Measurements from ENCODE around the gene TOR2A.
"Not testable (repeated sequence)": the region's sequence is repeated elsewhere in the genome, so short reads cannot be mapped to it uniquely, and the experiment has no call there.

Gene TOR2A

DNA sequence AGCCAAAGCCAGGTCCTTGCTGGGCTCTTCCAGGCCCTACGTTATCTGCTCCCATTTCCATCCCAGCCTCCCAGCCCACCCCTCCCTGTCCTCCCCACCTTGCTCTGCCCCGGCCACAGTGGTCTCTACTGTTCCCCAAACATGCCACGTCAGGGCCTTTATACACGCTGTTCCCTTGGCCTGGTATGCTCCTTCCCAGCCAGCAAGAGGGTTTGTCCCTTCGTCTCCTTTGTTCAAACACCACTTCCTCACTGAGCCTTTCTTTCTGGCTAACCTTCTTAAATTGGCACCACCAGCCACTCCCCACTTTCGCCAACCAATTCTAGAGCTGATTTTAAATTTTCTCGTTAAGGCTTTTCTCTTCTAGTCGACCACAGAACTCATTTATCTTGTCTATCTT lies 33.6 kb upstream of the TOR2A start:
- no peak for DNase-seq

- no peak for DNase-seq
Observed at GRCh38 chr9:127767909-127768331, 32.8 kb upstream of the TOR2A start.

- no peak for DNase-seq
Observed at GRCh38 chr9:127767410-127767809, 32.3 kb upstream of the TOR2A start.

- DNase-seq = no peak
Observed at GRCh38 chr9:127765418-127765817, 30.3 kb upstream of the TOR2A start.

- no peak for DNase-seq
Observed at GRCh38 chr9:127763918-127764384, 28.9 kb upstream of the TOR2A start.

DNA sequence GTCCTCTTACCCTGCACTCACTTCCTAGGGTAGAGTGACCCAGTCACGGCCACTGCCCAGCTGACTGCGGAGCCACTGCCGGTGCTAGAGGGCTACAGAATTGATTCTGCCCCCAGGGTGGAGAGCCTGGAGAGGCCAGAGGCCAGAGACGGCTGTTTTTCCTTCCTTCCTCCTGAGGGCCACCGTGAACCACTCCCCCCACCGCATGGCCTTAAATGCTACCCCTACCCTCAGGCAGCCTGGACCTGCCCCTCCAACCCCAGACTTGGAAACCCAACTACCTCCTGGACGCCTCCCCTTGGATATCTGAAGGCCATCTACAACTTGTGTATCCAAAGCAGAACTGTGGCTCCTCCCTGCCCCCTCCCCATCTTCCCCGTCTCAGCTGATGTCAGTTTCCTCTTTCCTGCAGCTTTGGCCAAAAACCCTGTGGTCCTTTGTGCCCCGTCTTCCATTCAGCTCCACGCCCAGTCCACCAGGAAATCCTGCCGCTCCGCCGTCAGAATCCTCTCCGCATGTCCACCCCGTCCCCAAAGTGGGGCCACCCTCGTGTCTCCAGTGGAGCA lies 27.1 kb upstream of the TOR2A start:
- no peak for DNase-seq

DNA sequence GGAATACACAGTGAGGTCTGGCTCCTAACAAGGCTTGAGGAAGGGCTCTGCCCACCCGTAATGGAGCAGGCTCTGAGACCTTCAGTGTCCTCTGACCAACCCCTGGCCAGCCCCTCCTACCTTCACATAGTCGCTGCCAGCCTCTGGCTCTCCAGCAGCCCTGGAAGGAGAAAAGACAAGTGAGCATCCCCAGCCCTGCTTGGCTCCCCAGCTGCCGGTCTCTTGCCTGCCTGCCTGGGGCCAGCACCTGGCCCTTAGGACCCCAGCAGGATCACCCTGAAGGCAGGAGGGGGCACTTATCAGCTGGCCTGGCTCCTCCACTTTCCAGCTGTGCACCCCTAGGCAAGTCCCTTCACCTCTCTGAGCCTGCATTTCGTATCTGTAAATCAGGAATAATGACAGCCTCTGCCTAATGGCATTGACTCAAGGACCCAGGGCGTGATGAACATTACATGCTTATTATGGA lies 26.4 kb upstream of the TOR2A start:
- DNase-seq = no peak

- no peak for DNase-seq
Observed at GRCh38 chr9:127761061-127761460, 26.0 kb upstream of the TOR2A start.

GRCh38 chr9:127758843-127759242 lies 23.7 kb upstream of the TOR2A start:
- no peak for DNase-seq

GRCh38 chr9:127756776-127757175 lies 21.7 kb upstream of the TOR2A start:
- not testable (repeated sequence) for DNase-seq

- no peak for DNase-seq
Observed at GRCh38 chr9:127756233-127756632, 21.1 kb upstream of the TOR2A start.

DNA sequence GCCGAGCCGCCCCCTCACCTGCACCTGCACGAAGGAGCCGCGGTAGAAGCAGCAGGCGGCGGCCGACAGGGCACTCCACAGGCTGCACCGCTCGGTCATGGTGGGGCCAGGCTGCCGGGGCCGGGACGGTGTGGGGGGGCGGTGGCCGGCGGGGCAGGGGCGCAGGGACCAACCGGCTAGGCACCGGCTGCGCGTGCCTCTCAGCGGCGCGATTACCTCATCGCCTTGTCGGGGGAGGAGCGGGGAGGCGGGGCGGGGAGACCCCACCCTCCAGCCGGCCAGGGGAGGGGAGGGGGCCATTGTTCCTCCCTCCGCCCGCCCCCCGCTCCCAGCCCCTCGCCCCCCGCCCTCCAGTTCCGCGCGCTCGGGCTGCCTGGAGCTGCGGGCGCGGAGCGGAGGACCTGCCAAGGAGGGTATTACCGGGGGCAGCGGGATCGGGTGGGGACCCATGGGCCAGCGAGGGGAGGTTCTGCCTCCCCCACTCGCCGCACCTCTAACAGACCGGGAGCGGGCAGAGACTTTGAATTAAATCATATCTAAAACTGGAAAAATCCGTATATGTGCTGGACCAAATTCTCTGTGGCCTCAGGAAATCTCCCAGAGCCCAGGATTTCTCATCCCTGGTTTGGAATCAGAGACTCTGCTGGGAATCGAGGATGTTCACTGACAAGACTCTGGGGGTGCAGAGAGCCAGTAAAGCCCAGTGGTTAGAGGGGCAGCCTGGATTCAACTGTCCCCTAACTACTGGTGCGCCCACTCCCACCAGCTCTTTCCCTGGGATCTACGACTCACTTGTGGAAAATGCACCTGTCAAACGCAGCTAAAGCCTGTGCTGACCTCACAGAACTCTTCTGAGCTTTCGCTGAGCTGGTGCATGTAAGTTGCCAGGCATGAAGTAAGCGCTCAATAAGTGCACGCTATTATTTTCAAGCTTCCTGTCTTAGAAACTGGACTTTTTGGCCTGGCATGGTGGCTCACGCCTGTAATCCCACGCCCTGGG lies 20.3 kb upstream of the TOR2A start:
- peak; percentile 43 for DNase-seq

DNA sequence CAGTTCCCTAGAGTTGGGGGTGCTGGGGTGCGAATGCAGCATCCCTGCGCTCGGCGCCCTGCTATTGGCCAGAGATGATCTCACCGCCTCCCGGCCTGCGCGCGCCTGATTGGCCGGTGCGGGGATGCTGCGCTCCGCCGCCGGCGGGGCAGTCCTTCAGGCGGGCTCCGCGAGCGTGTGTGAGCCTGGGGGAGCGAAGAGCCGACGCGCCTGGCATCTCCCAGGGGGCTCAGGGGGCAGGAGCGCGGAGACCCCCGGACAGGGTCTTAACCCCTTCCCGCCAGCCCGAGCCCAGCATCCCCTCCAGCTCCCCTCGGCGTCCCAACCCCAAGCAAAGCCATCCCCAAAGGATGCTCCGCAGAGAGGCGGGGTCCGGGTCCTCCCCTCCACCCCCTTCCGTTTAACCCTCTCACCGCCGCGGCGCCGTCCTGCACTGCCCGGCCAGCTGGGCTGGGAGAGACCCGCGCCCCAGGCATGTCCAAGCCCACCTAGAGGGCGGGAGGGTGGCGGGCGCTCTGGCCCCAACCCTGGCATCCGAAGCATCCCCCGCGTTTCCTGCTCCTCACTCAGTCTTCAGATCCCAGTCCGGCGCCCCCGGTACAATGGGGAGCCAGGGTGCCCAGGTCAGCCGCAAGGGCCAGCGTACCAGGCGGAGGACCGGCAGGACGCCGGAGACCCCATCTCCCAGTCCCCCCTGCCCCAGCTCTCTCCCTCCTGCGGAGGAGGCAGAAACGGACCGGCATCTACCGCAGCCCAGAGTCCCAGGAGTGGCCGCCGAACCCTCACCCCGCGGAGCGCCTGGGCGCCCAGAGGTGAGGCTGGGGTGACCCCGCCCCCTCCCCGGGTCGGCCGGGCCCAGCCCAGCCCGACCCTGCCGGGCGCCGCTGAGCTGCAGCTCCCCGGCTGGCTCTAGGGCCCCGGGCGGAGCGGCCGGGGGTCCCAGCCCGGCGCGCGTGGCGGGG lies 19.3 kb upstream of the TOR2A start:
- DNase-seq = no peak

DNA sequence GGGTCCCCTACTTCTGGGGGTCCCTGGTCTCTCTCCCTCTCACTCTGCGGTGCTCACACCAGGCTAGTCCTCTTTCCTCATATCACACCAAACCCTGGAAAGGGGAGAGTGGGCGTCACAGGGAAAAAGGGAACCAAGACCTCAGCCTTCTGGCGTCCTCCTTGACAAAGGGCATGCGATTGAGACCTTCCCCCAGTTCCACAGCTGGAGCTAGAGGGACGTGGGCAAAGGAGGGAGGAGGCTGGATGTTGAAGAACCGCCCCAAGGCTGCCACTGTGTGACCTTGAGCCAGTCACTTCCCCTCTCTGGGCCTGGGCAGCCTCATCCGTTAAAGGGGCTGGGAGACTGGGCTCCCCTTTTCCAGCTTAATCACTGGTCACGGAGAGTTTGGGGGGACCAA lies 18.5 kb upstream of the TOR2A start:
- DNase-seq = no peak

GRCh38 chr9:127753148-127753547 lies 18.1 kb upstream of the TOR2A start:
- no peak for DNase-seq

DNA sequence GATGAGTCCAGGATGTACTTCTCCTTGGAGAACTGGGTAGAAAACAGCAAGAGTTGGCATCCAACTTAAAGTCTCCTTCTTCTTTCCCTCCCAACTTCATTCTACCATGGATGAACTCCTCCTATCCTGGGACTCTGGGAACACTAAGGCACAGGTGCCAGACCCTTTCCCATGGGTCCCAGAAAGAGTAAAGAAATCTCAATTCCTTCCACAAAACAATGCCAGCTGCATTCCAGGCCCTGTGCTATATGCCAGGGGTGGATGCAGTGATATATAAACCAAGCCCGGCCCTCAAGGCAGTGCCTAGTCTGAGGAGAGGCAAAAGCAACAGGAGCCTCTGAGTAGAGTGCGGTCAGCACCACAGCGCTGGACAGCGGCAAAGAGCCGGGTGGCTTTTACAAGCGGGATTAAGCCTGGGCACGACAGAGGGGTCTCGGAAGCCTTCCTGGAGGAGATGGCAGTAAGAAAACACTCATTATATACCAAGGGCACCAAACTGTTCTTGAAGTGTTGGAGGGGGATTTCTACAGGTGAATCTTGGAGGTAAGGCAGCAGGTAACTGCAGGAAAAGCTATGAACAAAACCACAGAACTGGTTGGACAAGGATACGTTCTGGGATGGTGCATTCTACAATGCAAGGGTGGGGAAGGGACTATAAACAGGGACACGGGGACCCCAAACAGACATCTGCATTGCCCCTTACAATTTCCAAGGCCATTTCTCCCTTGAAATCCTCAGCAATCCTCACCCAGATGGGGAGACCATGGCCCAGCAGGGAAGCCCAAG lies 16.4 kb upstream of the TOR2A start:
- no peak for DNase-seq

DNA sequence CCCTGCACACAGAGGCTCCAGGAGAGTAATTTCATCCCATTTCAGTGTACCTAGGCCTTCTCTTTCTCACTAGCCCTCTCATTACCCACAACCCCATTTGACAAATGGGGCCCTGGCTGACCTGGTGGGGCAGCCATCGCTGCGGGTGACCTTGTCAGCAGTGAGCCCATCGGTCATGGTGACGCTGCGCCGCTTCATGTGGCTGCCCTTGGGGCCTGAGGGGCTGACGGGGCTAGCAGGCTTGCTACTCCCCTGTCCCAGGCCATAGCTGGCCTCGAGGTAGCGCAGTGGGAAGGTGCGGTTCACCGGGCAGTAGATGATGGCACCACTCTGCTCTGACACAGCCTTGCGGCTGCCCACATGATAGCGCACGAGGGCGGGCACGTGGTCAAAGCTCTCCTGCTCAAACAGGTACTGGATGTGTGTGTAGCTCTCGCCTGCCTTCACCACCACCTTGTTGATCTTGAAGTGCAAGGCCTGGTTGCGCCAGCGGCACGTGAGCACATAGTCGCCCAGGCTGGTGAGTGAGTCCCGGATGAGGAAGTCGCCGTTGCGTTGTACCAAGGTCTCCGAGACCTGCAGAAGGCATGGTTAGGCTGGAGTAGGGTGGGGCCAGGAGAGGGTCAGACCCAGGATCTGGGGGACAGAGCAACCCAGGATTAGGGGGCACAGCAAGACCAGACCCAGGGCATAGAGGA lies 14.1 kb upstream of the TOR2A start:
- DNase-seq = no peak

DNA sequence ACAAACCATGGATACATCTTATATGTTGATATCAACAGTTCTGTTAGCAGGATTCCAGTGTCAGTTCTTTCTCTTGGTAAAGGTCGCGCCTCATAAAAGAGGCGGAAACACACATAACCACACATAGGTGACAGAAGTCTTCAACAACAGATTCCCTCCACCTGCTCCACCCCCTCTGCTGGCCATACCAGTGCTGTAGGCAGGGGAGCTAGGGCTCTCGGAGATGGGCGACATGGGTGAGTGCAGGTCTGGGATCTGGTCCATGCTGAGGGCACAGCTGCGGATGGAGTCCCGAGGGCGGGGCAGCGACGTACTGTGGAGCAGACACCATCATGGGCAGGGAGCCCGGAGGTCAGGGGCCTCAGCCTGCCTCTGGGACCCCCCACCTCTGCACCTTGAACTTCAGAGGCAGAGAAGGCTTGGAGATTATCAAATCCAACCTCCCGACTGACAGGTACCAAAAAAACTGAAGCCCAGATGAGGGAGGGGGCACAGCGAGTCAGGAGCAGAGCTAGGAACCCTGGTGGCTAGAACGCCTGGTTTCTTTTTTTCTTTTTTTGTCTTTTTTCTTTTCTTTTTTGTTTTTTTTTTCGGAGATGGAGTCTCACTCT lies 12.0 kb upstream of the TOR2A start:
- no peak for DNase-seq

- DNase-seq = no peak
Observed at GRCh38 chr9:127744398-127745110, 9.5 kb upstream of the TOR2A start.

- DNase-seq = peak; percentile 65
Observed at GRCh38 chr9:127742435-127743088, 7.5 kb upstream of the TOR2A start.
